ENCODE measurements around the gene ABHD11.

DNA sequence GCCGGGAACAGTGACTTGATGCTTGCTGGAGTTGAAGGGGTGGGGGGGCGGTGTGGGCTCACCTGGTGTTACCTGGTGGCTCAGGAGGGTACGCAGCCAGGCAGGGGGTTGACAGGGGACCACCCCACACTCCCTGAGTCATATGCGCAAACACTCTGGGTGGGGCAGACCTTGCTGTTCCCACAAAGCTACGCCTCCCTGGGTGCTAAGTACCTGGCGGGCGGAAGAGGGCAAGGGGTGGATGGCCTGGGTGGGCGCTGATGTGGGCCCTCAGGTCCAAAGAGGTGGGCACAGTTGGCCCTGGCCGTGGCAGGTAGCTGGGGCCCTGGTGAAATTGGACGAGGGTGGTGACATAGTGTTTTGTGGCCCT lies 33.1 kb downstream of the ABHD11 start:
- TF ChIP-seq POLR2A (IDR thresholded peaks at IDR 0.05; ENCODE audit: low read depth, low read length) (no peak), POLR2AphosphoS5 (IDR thresholded peaks at IDR 0.05; ENCODE audit: low read depth, low read length) (no peak)

Measured in GM12891 (cell line).